Keratinocyte (primary cell): ENCODE data around the gene SPC24.

Experiments
- EZH2 ChIP-seq: IDR thresholded peaks from one replicate; pipeline ENCODE4 v1.6.1; 2012; ENCODE audit warnings: inconsistent platforms, mild to moderate bottlenecking, low read length, moderate library complexity
- TF ChIP-seq, protein P1 (sequence below), 3 experiments: IDR thresholded peaks in 1 of 3; conservative IDR thresholded peaks in 1 of 3; optimal IDR thresholded peaks in 1 of 3; 2 replicates in 2 of 3; 3 replicates in 1 of 3; pipeline versions ENCODE3 to v1.5.1; 2011; ENCODE audit warnings: low read length in 3 of 3, mild to moderate bottlenecking in 3 of 3, moderate library complexity in 2 of 3, control low read depth in 1 of 3, inconsistent platforms in 1 of 3; ENCODE audit not compliant: insufficient read depth in 2 of 3; ENCODE audit errors: extremely low read depth in 1 of 3

DNA sequence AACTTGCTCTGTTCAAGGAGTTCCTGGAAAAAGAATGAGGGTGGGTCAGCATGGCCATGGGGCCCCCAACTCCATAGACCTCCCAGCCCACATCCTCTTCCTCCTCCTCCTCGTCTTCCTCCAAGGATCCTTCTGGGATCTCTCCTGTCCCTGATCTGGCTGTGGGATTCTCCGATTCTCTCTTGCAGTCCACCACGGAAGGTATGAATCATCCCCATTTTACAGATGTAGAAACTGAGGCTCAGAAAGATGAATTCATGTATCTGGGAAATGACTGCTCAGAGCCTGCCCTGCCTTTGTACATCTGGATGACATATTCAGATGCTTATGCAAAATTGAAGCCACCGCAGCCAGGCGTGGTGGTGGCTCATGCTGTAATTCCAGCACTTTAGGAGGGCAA, 43.9 kb upstream of the SPC24 start:
- TF ChIP-seq EZH2, result no peak
- TF ChIP-seq, protein P1, sequence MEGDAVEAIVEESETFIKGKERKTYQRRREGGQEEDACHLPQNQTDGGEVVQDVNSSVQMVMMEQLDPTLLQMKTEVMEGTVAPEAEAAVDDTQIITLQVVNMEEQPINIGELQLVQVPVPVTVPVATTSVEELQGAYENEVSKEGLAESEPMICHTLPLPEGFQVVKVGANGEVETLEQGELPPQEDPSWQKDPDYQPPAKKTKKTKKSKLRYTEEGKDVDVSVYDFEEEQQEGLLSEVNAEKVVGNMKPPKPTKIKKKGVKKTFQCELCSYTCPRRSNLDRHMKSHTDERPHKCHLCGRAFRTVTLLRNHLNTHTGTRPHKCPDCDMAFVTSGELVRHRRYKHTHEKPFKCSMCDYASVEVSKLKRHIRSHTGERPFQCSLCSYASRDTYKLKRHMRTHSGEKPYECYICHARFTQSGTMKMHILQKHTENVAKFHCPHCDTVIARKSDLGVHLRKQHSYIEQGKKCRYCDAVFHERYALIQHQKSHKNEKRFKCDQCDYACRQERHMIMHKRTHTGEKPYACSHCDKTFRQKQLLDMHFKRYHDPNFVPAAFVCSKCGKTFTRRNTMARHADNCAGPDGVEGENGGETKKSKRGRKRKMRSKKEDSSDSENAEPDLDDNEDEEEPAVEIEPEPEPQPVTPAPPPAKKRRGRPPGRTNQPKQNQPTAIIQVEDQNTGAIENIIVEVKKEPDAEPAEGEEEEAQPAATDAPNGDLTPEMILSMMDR (optimal IDR thresholded peaks at IDR 0.05 in 1 of 3, IDR thresholded peaks at IDR 0.05 in 1 of 3, conservative IDR thresholded peaks at IDR 0.05 in 1 of 3; ENCODE audit: extremely low read depth in 1 of 3, insufficient read depth in 2 of 3, low read length in 3 of 3), result no peak
